NK-92 treated with Interleukin-12 subunit alpha and Interleukin-12 subunit beta, amount 100 ng/mL, for 24 hours (cell line): ENCODE measurements around the gene ACSL6.

Source experiments
- DNase-seq: peaks from one replicate; lab custom pipeline; 2025; lab: John Stamatoyannopoulos, UW

Gene ACSL6

GRCh38 chr5:131999441-132000240 lies 11.8 kb downstream of the ACSL6 start:
- DNase-seq, result no peak

GRCh38 chr5:131999041-131999440 lies 12.4 kb downstream of the ACSL6 start:
- no peak for DNase-seq

GRCh38 chr5:131998431-131999040 lies 12.9 kb downstream of the ACSL6 start:
- no peak for DNase-seq

- DNase-seq, result no peak
These were observed 13.7 kb downstream of the ACSL6 start for GRCh38 chr5:131997727-131998117.

GRCh38 chr5:131997026-131997726 lies 14.3 kb downstream of the ACSL6 start:
- DNase-seq, result no peak

GRCh38 chr5:131996210-131997025 lies 15.0 kb downstream of the ACSL6 start:
- no peak for DNase-seq

GRCh38 chr5:131994533-131995226 lies 16.8 kb downstream of the ACSL6 start:
- DNase-seq, result no peak

GRCh38 chr5:131994090-131994489 lies 17.4 kb downstream of the ACSL6 start:
- no peak for DNase-seq

- DNase-seq, result no peak
These were observed 17.8 kb downstream of the ACSL6 start for GRCh38 chr5:131993676-131994075.

GRCh38 chr5:131992370-131992769 lies 19.1 kb downstream of the ACSL6 start:
- DNase-seq, result no peak

GRCh38 chr5:131991593-131992324 lies 19.7 kb downstream of the ACSL6 start:
- no peak for DNase-seq

- no peak for DNase-seq
These were observed 20.7 kb downstream of the ACSL6 start for GRCh38 chr5:131990716-131991115.

- DNase-seq, result no peak
These were observed 22.9 kb downstream of the ACSL6 start for GRCh38 chr5:131988601-131989000.

GRCh38 chr5:131987251-131987650 lies 24.2 kb downstream of the ACSL6 start:
- no peak for DNase-seq

- DNase-seq, result no peak
These were observed 25.1 kb downstream of the ACSL6 start for GRCh38 chr5:131986161-131986912.

GRCh38 chr5:131984956-131985665 lies 26.3 kb downstream of the ACSL6 start:
- no peak for DNase-seq

- DNase-seq, result no peak
These were observed 28.1 kb downstream of the ACSL6 start for GRCh38 chr5:131983244-131983771.

- DNase-seq, result no peak
These were observed 29.9 kb downstream of the ACSL6 start for GRCh38 chr5:131981516-131981915.

GRCh38 chr5:131980696-131981095 lies 30.8 kb downstream of the ACSL6 start:
- no peak for DNase-seq
